ENCODE measurements around the gene CCT3.

- TF ChIP-seq CTCF (IDR thresholded peaks at IDR 0.05): no peak
- TF ChIP-seq POLR2A (IDR thresholded peaks at IDR 0.05): no peak
Measured at GRCh38 chr1:156276966-156277381, 61.1 kb downstream of the CCT3 start.

Data from body of pancreas (tissue), 4 donors.